Measurements from ENCODE around the gene PSRC1. TPM values are rescaled to one million over a fixed set of nuclear protein-coding genes. Genes with fewer than 3 reads are reported as not detected.

Gene PSRC1
- total and polyA plus RNA-seq, 2 experiments from 2014 or later, result 15.3 to 15.6 TPM

GRCh38 chr1:109319114-109319513 is 36.2 kb upstream of the PSRC1 start:
- no peaks in the 10 kb centered on the region for H3K4me1 ChIP-seq (ENCODE audit: insufficient read depth)
- in situ Hi-C loops (cut with MboI), result no loop called here
- 83 to 85% methylated on average over 3 of the region's 3 CpGs for WGBS, 2 experiments (ENCODE audit: low coverage in 1 of 2, low lambda C conversion rate in 2 of 2, missing lambda C conversion rate in 2 of 2)

DNA sequence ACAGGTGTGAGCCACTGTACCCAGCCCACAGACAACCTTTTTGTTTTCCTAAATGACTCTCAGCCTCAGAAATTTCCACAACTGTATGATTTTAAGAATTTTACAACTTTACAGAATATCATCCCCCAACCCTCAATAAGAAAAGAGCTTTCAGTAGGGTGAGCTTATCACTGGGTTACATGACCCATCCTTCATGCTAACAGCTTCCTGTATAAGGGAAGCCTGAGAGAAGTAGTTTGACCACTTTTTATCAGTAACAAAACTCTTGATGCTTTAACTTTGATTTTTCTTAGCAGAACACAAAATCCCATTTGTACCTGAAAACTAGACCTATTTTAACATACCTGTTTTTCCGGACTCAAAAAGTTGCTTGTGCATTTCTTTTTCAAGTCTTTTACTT is 33.6 kb upstream of the PSRC1 start:
- DNase-seq, result no peak
- no peaks in the 10 kb centered on the region for H3K4me1 ChIP-seq (ENCODE audit: insufficient read depth)
- H3K79me2 ChIP-seq (ENCODE audit: insufficient read depth), result no peaks in the 10 kb centered on the region
- no peaks in the 10 kb centered on the region for H3F3A ChIP-seq (ENCODE audit: insufficient read depth)
- whole genome bisulfite sequencing, 2 experiments (ENCODE audit: low coverage in 1 of 2, low lambda C conversion rate in 2 of 2, missing lambda C conversion rate in 2 of 2), result 90 to 100% methylated on average over 1 of the region's 1 CpG
- TF ChIP-seq EZH2phosphoT487 (IDR thresholded peaks at IDR 0.05; ENCODE audit: insufficient read depth, low read depth) (no peak), EZH2 (IDR thresholded peaks at IDR 0.05; ENCODE audit: insufficient read depth, poor library complexity, severe bottlenecking) (no peak)
- H3K9ac ChIP-seq, result no peak overlapping the region
- H3K36me3 ChIP-seq (ENCODE audit: low read depth), result no peaks in the 10 kb centered on the region
- no peak overlapping the region for H3K27ac ChIP-seq
- H2AFZ ChIP-seq, result no peak overlapping the region
- no peaks in the 10 kb centered on the region for H3K27me3 ChIP-seq (replicated peaks; ENCODE audit: insufficient read depth)
- no peak overlapping the region for H3K4me2 ChIP-seq (ENCODE audit: unreplicated experiment)
- H3K4me3 ChIP-seq, result no peak overlapping the region
- H4K20me1 ChIP-seq (ENCODE audit: insufficient read depth), result no peaks in the 10 kb centered on the region
- no peaks in the 10 kb centered on the region for H3K9me3 ChIP-seq (ENCODE audit: low read depth)
- in situ Hi-C loops (cut with MboI), result no loop called here
- H3K9me2 ChIP-seq (ENCODE audit: insufficient read depth), result no peaks in the 10 kb centered on the region

More at GRCh38 chr1:109319114-109319513, 36.2 kb upstream of the PSRC1 start:
- Histone ChIP-seq H3K9me3 (ENCODE audit: low read depth) (no peaks in the 10 kb centered on the region), H3K36me3 (ENCODE audit: low read depth) (no peaks in the 10 kb centered on the region), H3F3A (ENCODE audit: insufficient read depth) (no peaks in the 10 kb centered on the region), H3K79me2 (ENCODE audit: insufficient read depth) (no peaks in the 10 kb centered on the region), H2AFZ (no peak overlapping the region), H3K9ac (no peak overlapping the region), H3K9me2 (ENCODE audit: insufficient read depth) (no peaks in the 10 kb centered on the region), H3K4me3 (no peak overlapping the region), H3K4me2 (ENCODE audit: unreplicated experiment) (no peak overlapping the region), H3K27me3 (replicated peaks; ENCODE audit: insufficient read depth) (no peaks in the 10 kb centered on the region), H3K27ac (no peak overlapping the region), H4K20me1 (ENCODE audit: insufficient read depth) (no peaks in the 10 kb centered on the region)
- TF ChIP-seq EZH2 (IDR thresholded peaks at IDR 0.05; ENCODE audit: insufficient read depth, poor library complexity, severe bottlenecking) (no peak), EZH2phosphoT487 (IDR thresholded peaks at IDR 0.05; ENCODE audit: insufficient read depth, low read depth) (no peak)
- DNase-seq, result no peak

GRCh38 chr1:109315288-109315687 is 32.3 kb upstream of the PSRC1 start:
- no peaks in the 10 kb centered on the region for H3K79me2 ChIP-seq (ENCODE audit: insufficient read depth)
- H3K9me2 ChIP-seq (ENCODE audit: insufficient read depth), result no peaks in the 10 kb centered on the region
- H3K4me3 ChIP-seq, result no peak overlapping the region
- H3K36me3 ChIP-seq (ENCODE audit: low read depth), result no peaks in the 10 kb centered on the region
- H2AFZ ChIP-seq, result no peak overlapping the region
- no peaks in the 10 kb centered on the region for H3K27me3 ChIP-seq (replicated peaks; ENCODE audit: insufficient read depth)
- in situ Hi-C loops (cut with MboI), result no loop called here
- WGBS, 2 experiments (ENCODE audit: low coverage in 1 of 2, low lambda C conversion rate in 2 of 2, missing lambda C conversion rate in 2 of 2), result 73 to 79% methylated on average over 4 of the region's 4 CpGs
- no peak for DNase-seq
- H3K4me2 ChIP-seq (ENCODE audit: unreplicated experiment), result no peak overlapping the region
- no peak overlapping the region for H3K9ac ChIP-seq
- H3F3A ChIP-seq (ENCODE audit: insufficient read depth), result no peaks in the 10 kb centered on the region
- no peaks in the 10 kb centered on the region for H3K4me1 ChIP-seq (ENCODE audit: insufficient read depth)
- no peaks in the 10 kb centered on the region for H3K9me3 ChIP-seq (ENCODE audit: low read depth)
- TF ChIP-seq EZH2 (IDR thresholded peaks at IDR 0.05; ENCODE audit: insufficient read depth, poor library complexity, severe bottlenecking) (no peak), EZH2phosphoT487 (IDR thresholded peaks at IDR 0.05; ENCODE audit: insufficient read depth, low read depth) (no peak)
- no peaks in the 10 kb centered on the region for H4K20me1 ChIP-seq (ENCODE audit: insufficient read depth)
- no peak overlapping the region for H3K27ac ChIP-seq

DNA sequence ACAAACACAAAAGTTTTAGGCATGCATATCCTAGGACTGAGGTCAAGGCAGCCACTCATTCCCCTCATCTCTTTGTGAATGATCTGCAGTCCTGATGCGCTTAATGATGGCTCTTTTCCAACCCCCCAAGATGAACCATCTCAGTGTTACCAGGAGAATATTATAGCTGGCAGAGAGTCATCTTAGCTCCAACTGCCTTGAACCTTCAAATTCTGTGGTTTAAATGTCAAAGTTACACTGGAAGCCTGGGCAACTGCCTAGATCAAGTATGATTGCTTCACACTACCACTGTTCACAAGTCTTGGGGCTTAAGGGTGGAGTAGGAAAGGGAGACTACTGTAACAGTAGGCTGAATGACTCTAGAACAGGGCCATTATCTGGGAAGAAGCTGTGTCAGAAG is 31.9 kb upstream of the PSRC1 start:
- H3K27me3 ChIP-seq (replicated peaks; ENCODE audit: insufficient read depth), result no peaks in the 10 kb centered on the region
- no peaks in the 10 kb centered on the region for H3K36me3 ChIP-seq (ENCODE audit: low read depth)
- DNase-seq, result peak; percentile 15
- no peaks in the 10 kb centered on the region for H3K79me2 ChIP-seq (ENCODE audit: insufficient read depth)
- in situ Hi-C loops (cut with MboI), result no loop called here
- H3K4me1 ChIP-seq (ENCODE audit: insufficient read depth), result no peaks in the 10 kb centered on the region
- H3K9ac ChIP-seq, result no peak overlapping the region
- 90 to 95% methylated on average over 1 of the region's 1 CpG for WGBS, 2 experiments (ENCODE audit: low coverage in 1 of 2, low lambda C conversion rate in 2 of 2, missing lambda C conversion rate in 2 of 2)
- no peak overlapping the region for H3K4me2 ChIP-seq (ENCODE audit: unreplicated experiment)
- H2AFZ ChIP-seq, result no peak overlapping the region
- H3K4me3 ChIP-seq, result no peak overlapping the region
- TF ChIP-seq EZH2phosphoT487 (IDR thresholded peaks at IDR 0.05; ENCODE audit: insufficient read depth, low read depth), result no peak
- no peak for TF ChIP-seq EZH2 (IDR thresholded peaks at IDR 0.05; ENCODE audit: insufficient read depth, poor library complexity, severe bottlenecking)
- no peak overlapping the region for H3K27ac ChIP-seq
- H3K9me3 ChIP-seq (ENCODE audit: low read depth), result no peaks in the 10 kb centered on the region
- no peaks in the 10 kb centered on the region for H4K20me1 ChIP-seq (ENCODE audit: insufficient read depth)
- H3K9me2 ChIP-seq (ENCODE audit: insufficient read depth), result no peaks in the 10 kb centered on the region
- H3F3A ChIP-seq (ENCODE audit: insufficient read depth), result no peaks in the 10 kb centered on the region
